Suprapubic skin (tissue), 4 donors: ENCODE results near the gene GRAMD1A. TPM values are rescaled to one million over a fixed set of nuclear protein-coding genes. Genes with fewer than 3 reads are reported as not detected.

Experiments
- DNase-seq, 2 donors: peaks; one replicate each; pipeline ENCODE4 v3.0.0-alpha.2; 2019; ENCODE audit warnings: low spot score in 2 of 2
- H3K27ac ChIP-seq: fragments of 200-600 bp; sonication (generic); one replicate; pipeline ENCODE4 v1.5.1; 2019
- H3K27me3 ChIP-seq: fragments of 200-600 bp; sonication (generic); one replicate; pipeline ENCODE4 v1.5.1; 2019
- H3K36me3 ChIP-seq: fragments of 200-600 bp; sonication (generic); one replicate; pipeline ENCODE4 v1.5.1; 2019
- H3K4me1 ChIP-seq: fragments of 200-600 bp; sonication (generic); one replicate; pipeline ENCODE4 v1.5.1; 2019
- H3K4me3 ChIP-seq: fragments of 200-600 bp; sonication (generic); one replicate; pipeline ENCODE4 v1.5.1; 2019; ENCODE audit warnings: mild to moderate bottlenecking
- H3K9me3 ChIP-seq: fragments of 200-600 bp; sonication (generic); one replicate; pipeline ENCODE4 v1.5.1; 2019
- EP300 ChIP-seq: sonication (generic); formaldehyde crosslinking; IDR thresholded peaks from one replicate; pipeline ENCODE4 v1.6.1; 2017; ENCODE audit warnings: antibody characterized with exemption
- POLR2A ChIP-seq, 2 donors: fragments of 450-650 bp; IDR thresholded peaks; one replicate each; pipeline ENCODE4 v1.6.1; 2017; ENCODE audit warnings: antibody characterized with exemption in 2 of 2, mild to moderate bottlenecking in 2 of 2, moderate library complexity in 2 of 2
- POLR2AphosphoS5 ChIP-seq, 3 donors: sonication (generic); formaldehyde crosslinking; IDR thresholded peaks; one replicate each; pipeline ENCODE4 v1.6.1; 2017; ENCODE audit warnings: antibody characterized with exemption in 3 of 3
- WGBS: methylation state at CpG from one replicate; pipeline ENCODE4 v1.1.5; 2018; 5-methylcytosine and 5-hydroxymethylcytosine counted together
- total RNA-seq, 4 donors: library from RNA; depleted of rRNA; stranded (reverse); fragments of >200 nt; gene quantifications; one replicate each; pipeline ENCODE4 v1.1.0, GENCODE V29; 2016
- TF ChIP-seq, protein P1 (sequence below), 2 donors: fragments of 200-600 bp in 1 of 2; fragments of 450-650 bp in 1 of 2; sonication (generic) in 1 of 2; IDR thresholded peaks; one replicate each; pipeline ENCODE4 v1.5.1; 2016 to 2019; ENCODE audit warnings: antibody characterized with exemption in 2 of 2, mild to moderate bottlenecking in 1 of 2, moderate library complexity in 1 of 2

GRAMD1A gene
- total RNA-seq, 4 donors from 2014 or later = 16.3 to 38.7 (median 20.8) TPM

DNA sequence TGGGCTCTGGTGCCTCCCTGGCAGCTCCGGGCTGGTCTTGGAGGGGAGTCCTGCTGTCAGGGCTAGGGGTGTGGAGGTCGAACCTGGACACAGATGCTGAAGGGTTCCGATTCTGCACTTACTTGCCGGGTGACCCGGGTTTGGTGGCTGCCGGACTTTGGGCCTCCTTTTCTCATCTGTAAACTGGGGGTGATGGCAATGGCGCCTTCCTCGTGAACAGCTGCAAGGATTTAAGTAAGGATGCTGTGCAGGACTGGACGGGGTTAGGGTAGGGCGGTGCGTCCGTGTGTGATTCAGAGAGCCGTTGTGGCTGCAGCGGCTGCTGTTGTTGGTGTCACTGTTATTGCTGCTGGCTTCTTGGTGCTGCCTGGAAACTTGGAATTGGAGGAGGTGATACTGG, 43.8 kb downstream of the GRAMD1A start:
- no peaks in the 10 kb centered on the region for H3K9me3 ChIP-seq
- no peaks in the 10 kb centered on the region for H3K36me3 ChIP-seq
- TF ChIP-seq EP300 = no peak
- TF ChIP-seq POLR2AphosphoS5 (IDR thresholded peaks at IDR 0.05) = no peak
- TF ChIP-seq, protein P1, sequence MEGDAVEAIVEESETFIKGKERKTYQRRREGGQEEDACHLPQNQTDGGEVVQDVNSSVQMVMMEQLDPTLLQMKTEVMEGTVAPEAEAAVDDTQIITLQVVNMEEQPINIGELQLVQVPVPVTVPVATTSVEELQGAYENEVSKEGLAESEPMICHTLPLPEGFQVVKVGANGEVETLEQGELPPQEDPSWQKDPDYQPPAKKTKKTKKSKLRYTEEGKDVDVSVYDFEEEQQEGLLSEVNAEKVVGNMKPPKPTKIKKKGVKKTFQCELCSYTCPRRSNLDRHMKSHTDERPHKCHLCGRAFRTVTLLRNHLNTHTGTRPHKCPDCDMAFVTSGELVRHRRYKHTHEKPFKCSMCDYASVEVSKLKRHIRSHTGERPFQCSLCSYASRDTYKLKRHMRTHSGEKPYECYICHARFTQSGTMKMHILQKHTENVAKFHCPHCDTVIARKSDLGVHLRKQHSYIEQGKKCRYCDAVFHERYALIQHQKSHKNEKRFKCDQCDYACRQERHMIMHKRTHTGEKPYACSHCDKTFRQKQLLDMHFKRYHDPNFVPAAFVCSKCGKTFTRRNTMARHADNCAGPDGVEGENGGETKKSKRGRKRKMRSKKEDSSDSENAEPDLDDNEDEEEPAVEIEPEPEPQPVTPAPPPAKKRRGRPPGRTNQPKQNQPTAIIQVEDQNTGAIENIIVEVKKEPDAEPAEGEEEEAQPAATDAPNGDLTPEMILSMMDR (IDR thresholded peaks at IDR 0.05) = no peak
- TF ChIP-seq POLR2A (IDR thresholded peaks at IDR 0.05) = no peak
- H3K27ac ChIP-seq = no peak overlapping the region
- 77% methylated on average over 11 of the region's 14 CpGs for WGBS
- H3K4me1 ChIP-seq = peaks cover 36% of the 10 kb centered on the region
- peaks cover 5% of the 10 kb centered on the region for H3K27me3 ChIP-seq
- no peak for DNase-seq
- H3K4me3 ChIP-seq = no peak overlapping the region

DNA sequence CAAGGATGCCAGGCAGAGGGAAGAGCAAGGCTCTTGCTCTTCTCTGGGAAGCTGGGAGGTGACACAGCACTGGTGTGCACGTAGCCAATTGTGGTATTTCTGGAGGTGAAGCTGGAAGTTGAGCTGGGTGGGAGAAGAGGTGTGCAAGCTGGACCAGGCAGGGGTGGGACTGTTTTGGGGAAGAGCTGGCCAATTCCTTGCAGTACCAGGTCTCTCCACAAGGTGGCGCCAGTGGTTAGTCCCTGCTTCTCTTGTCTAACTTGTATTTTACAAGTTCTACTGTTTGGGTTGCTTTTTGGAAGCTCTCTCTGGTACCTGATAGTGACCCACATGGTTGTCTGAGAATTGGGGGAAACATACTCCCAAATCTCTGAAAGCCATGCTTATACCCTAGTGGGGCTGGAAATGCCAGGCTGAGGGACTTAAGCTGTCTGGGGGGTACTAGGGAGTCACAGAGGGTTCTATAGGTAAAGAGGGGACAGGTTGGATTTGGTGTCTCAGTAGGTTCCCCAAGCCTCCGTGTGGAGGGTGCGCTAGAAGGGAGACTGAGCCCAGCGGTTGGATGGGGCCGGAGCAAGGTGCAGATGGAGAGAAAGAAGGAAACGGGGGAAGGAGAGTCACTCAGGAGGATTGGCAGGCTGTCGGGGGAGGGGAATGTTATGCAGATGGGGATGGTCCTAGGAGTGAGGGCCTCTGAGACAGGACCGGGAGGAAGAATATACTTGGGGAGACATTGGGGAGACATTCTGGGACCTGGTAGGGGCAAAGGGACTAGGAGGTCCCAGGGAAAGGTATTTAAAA, 44.4 kb downstream of the GRAMD1A start:
- 58% methylated on average over 9 of the region's 9 CpGs for WGBS
- H3K4me3 ChIP-seq = no peak overlapping the region
- no peak for DNase-seq
- H3K27ac ChIP-seq = no peak overlapping the region
- no peaks in the 10 kb centered on the region for H3K9me3 ChIP-seq
- no peaks in the 10 kb centered on the region for H3K36me3 ChIP-seq
- peaks cover 5% of the 10 kb centered on the region for H3K27me3 ChIP-seq
- peaks cover 36% of the 10 kb centered on the region for H3K4me1 ChIP-seq
- TF ChIP-seq EP300 = no peak
- TF ChIP-seq, protein P1 (IDR thresholded peaks at IDR 0.05) = peak; percentile 75 to 92

DNA sequence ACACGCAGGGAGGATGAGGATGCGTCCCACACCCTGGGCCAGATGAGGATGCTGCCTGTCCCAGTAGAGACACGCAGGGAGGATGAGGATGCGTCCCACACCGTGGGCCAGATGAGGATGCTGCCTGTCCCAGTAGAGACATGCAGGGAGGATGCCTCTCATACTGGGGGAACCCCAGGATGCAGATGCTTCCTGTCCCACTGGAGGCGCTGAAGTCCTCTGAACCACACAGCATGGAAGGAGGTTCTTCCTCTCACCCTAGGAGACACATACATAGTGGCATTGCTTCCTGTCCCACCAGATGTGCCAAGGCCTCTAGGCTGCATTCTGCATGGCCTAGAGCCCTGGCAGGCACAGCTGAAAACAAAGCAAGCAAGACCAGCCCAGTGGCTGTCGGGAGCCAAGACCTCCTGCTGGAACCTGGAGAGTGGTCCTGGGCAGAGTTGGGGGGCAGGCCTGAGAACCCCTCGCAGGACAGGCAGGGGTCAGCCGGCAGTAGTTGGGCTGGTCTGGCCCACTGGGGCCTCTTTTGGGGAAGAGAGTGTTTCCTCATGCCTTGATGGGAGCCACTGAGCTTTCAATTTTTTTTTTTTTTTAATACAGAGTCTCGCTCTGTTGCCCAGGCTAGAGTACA, 45.7 kb downstream of the GRAMD1A start:
- peaks cover 23% of the 10 kb centered on the region for H3K4me1 ChIP-seq
- no peaks in the 10 kb centered on the region for H3K27me3 ChIP-seq
- no peaks in the 10 kb centered on the region for H3K9me3 ChIP-seq
- H3K36me3 ChIP-seq = no peaks in the 10 kb centered on the region
- WGBS = 58% methylated on average over 10 of the region's 10 CpGs
- H3K27ac ChIP-seq = no peak overlapping the region
- no peak overlapping the region for H3K4me3 ChIP-seq
- TF ChIP-seq, protein P1 (IDR thresholded peaks at IDR 0.05) = peak in 1 of 2 donors; percentile 39
- no peak for TF ChIP-seq EP300
- DNase-seq = no peak

DNA sequence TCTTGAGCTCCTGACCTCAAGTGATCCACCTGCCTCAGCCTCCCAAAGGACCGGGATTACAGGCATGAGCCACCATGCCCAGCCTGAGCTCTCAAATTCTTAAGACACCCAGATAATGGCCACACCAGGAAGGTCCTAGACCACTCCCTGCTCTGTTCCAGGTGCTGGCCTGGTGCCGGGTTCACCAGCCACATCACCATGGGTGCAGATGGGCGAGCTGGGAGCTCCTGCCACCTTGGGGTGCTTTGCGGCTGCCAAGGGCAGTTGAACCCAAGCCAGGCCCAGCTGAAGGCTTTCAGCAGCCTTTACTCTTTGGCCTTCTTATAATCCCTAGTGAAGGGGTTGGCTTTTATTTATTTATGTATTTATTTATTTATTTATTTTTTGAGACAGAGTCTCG, 46.3 kb downstream of the GRAMD1A start:
- H3K4me3 ChIP-seq = no peak overlapping the region
- H3K27me3 ChIP-seq = no peaks in the 10 kb centered on the region
- no peak for DNase-seq
- H3K36me3 ChIP-seq = no peaks in the 10 kb centered on the region
- no peak overlapping the region for H3K27ac ChIP-seq
- H3K9me3 ChIP-seq = no peaks in the 10 kb centered on the region
- TF ChIP-seq POLR2A (IDR thresholded peaks at IDR 0.05) (no peak), EP300 (no peak), POLR2AphosphoS5 (IDR thresholded peaks at IDR 0.05) (no peak)
- TF ChIP-seq, protein P1 (IDR thresholded peaks at IDR 0.05) = no peak
- 92% methylated on average over 4 of the region's 5 CpGs for WGBS
- H3K4me1 ChIP-seq = peaks cover 16% of the 10 kb centered on the region

DNA sequence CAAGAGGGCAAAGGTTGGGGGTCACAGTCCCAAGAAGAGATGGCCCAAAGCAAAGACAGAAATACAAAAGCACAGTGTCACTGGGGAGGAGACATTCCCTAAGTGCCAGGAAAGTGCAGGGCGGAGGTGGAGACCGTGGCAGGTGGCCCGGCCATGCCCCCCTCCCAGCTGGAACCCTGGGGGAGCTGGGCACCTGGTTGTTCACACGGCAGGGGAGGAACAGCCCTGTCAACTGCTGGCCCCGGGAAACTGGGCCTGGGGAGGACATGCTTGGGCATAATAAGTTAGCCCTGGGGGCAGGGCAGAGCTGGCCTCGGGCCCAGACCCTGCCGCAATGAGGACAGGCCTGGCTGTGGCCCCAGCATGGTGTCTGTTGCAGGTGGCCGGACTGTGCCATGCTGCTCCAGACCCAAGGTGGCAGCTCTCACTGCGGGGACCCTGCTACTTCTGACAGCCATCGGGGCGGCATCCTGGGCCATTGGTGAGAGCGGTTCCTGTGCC, 48.8 kb downstream of the GRAMD1A start:
- Histone ChIP-seq H3K27ac (no peak overlapping the region), H3K9me3 (no peaks in the 10 kb centered on the region), H3K4me3 (no peak overlapping the region), H3K27me3 (no peaks in the 10 kb centered on the region), H3K4me1 (peaks cover 8% of the 10 kb centered on the region), H3K36me3 (no peaks in the 10 kb centered on the region)
- no peak for DNase-seq
- 52% methylated on average over 6 of the region's 12 CpGs for WGBS
- TF ChIP-seq, protein P1 (IDR thresholded peaks at IDR 0.05) = no peak
- TF ChIP-seq POLR2AphosphoS5 (IDR thresholded peaks at IDR 0.05) (no peak), EP300 (no peak), POLR2A (IDR thresholded peaks at IDR 0.05) (no peak)
